WTC11 (cell line): ENCODE data around the gene EIF5A. TPM values are rescaled to one million over a fixed set of nuclear protein-coding genes. Genes with fewer than 3 reads are reported as not detected.

Source experiments
- AFF4 ChIP-seq: sonication (generic); formaldehyde crosslinking; IDR thresholded peaks from 2 replicates; pipeline ENCODE4 v1.8.1; 2023; ENCODE audit warnings: mild to moderate bottlenecking, missing genetic modification reagents, borderline replicate concordance
- ATF6 ChIP-seq: sonication (generic); formaldehyde crosslinking; IDR thresholded peaks from 2 replicates; pipeline ENCODE4 v1.8.1; 2023; ENCODE audit warnings: mild to moderate bottlenecking, missing genetic modification reagents
- CDX4 ChIP-seq: fragments of 250-450 bp; sonication (Bioruptor Pico); IDR thresholded peaks from 2 replicates; pipeline ENCODE4 v1.9.0; 2021; ENCODE audit warnings: moderate library complexity, mild to moderate bottlenecking, inconsistent platforms, borderline replicate concordance
- E2F1 ChIP-seq: sonication (generic); formaldehyde crosslinking; IDR thresholded peaks from 2 replicates; pipeline ENCODE4 v1.8.0; 2022; ENCODE audit warnings: mild to moderate bottlenecking, missing genetic modification reagents
- EMX1 ChIP-seq: fragments of 250-450 bp; sonication (Bioruptor Pico); IDR thresholded peaks from 2 replicates; pipeline ENCODE4 v1.8.0; 2021; ENCODE audit warnings: mild to moderate bottlenecking
- ERG ChIP-seq: fragments of 250-450 bp; sonication (Bioruptor Pico); IDR thresholded peaks from 2 replicates; pipeline ENCODE4 v1.8.0; 2021; ENCODE audit warnings: mild to moderate bottlenecking
- FOXK1 ChIP-seq: sonication (generic); formaldehyde crosslinking; IDR thresholded peaks from 2 replicates; pipeline ENCODE4 v1.8.0; 2022; ENCODE audit warnings: mild to moderate bottlenecking, moderate library complexity, missing genetic modification reagents
- GABPB1 ChIP-seq: sonication (generic); formaldehyde crosslinking; IDR thresholded peaks from 2 replicates; pipeline ENCODE4 v1.8.1; 2023; ENCODE audit warnings: mild to moderate bottlenecking, missing genetic modification reagents
- IRF1 ChIP-seq: sonication (generic); formaldehyde crosslinking; IDR thresholded peaks from 2 replicates; pipeline ENCODE4 v1.8.0; 2023; ENCODE audit warnings: missing genetic modification reagents
- IRF2 ChIP-seq: sonication (generic); formaldehyde crosslinking; IDR thresholded peaks from 2 replicates; pipeline ENCODE4 v1.8.0; 2022; ENCODE audit warnings: low read depth, missing genetic modification reagents, borderline replicate concordance
- MXD4 ChIP-seq: fragments of 250-450 bp; sonication (Bioruptor Pico); IDR thresholded peaks from 2 replicates; pipeline ENCODE4 v1.8.0; 2021; ENCODE audit warnings: mild to moderate bottlenecking, moderate library complexity, borderline replicate concordance
- PRDM15 ChIP-seq: sonication (generic); formaldehyde crosslinking; IDR thresholded peaks from 2 replicates; pipeline ENCODE4 v1.8.0; 2022; ENCODE audit warnings: missing genetic modification reagents
- SMAD4 ChIP-seq: sonication (generic); formaldehyde crosslinking; IDR thresholded peaks from 2 replicates; pipeline ENCODE4 v1.8.0; 2022; ENCODE audit warnings: mild to moderate bottlenecking, missing genetic modification reagents
- SOX15 ChIP-seq: fragments of 250-450 bp; sonication (Bioruptor Pico); IDR thresholded peaks from 2 replicates; pipeline ENCODE4 v1.9.0; 2021; ENCODE audit warnings: mild to moderate bottlenecking
- TEAD1 ChIP-seq: sonication (generic); formaldehyde crosslinking; IDR thresholded peaks from 2 replicates; pipeline ENCODE4 v1.8.0; 2022; ENCODE audit warnings: mild to moderate bottlenecking, missing genetic modification reagents
- TP53 ChIP-seq: sonication (generic); formaldehyde crosslinking; IDR thresholded peaks from 2 replicates; pipeline ENCODE4 v1.8.1; 2023; ENCODE audit warnings: mild to moderate bottlenecking, missing genetic modification reagents
- ZBTB43 ChIP-seq: sonication (generic); formaldehyde crosslinking; IDR thresholded peaks from 2 replicates; pipeline ENCODE4 v1.8.1; 2023; ENCODE audit warnings: mild to moderate bottlenecking, missing genetic modification reagents
- ZNF396 ChIP-seq: fragments of 250-450 bp; sonication (Bioruptor Pico); IDR thresholded peaks from 2 replicates; pipeline ENCODE4 v1.8.0; 2021; ENCODE audit warnings: mild to moderate bottlenecking, moderate library complexity, borderline replicate concordance
- ZNF512 ChIP-seq: sonication (generic); formaldehyde crosslinking; IDR thresholded peaks from 2 replicates; pipeline ENCODE4 v1.8.1; 2022; ENCODE audit warnings: missing genetic modification reagents, borderline replicate concordance
- ZNF671 ChIP-seq: fragments of 250-450 bp; sonication (Bioruptor Pico); IDR thresholded peaks from 2 replicates; pipeline ENCODE4 v1.8.0; 2021; ENCODE audit warnings: mild to moderate bottlenecking
- total RNA-seq: library from RNA; stranded (reverse); gene quantifications from 3 replicates; pipeline ENCODE4 v1.2.3, GENCODE V29; 2021

Gene EIF5A
- total RNA-seq, 1 experiment from 2014 or later, result 1,021 TPM

GRCh38 chr17:7314719-7315569 is 7.5 kb downstream of the EIF5A start, which contains the start of gene GPS2 (continued):
- TF ChIP-seq PRDM15 (CRISPR knock-in tag), result no peak
- no peak for TF ChIP-seq ZNF396 (CRISPR knock-in tag)
- 0 out of 2 replicates have a peak, but pooled peaks have one; percentile 53 for TF ChIP-seq EMX1 (CRISPR knock-in tag)
- peak; percentile 84 for TF ChIP-seq GABPB1 (CRISPR knock-in tag)
- no peak for TF ChIP-seq E2F1 (CRISPR knock-in tag)
- TF ChIP-seq FOXK1, result peak; percentile 96
- TF ChIP-seq TP53 (CRISPR knock-in tag), result 0 out of 2 replicates have a peak, but pooled peaks have one; percentile 72
- no peak for TF ChIP-seq SOX15
- no peak for TF ChIP-seq MXD4 (CRISPR knock-in tag)
- no peak for TF ChIP-seq TEAD1 (CRISPR knock-in tag)
- no peak for TF ChIP-seq ERG (CRISPR knock-in tag)
- TF ChIP-seq ZNF671, result no peak; the same call in 1 of the 2 replicates
- no peak for TF ChIP-seq ZBTB43
- TF ChIP-seq SMAD4, result no peak
- TF ChIP-seq CDX4 (CRISPR knock-in tag), result no peak
- no peak for TF ChIP-seq ZNF512 (CRISPR knock-in tag)
- no peak for TF ChIP-seq AFF4 (CRISPR knock-in tag)
- TF ChIP-seq IRF1 (CRISPR knock-in tag), result no peak
- TF ChIP-seq ATF6 (CRISPR knock-in tag), result no peak
- no peak for TF ChIP-seq IRF2 (CRISPR knock-in tag)
